Stimulated activated CD8-positive, alpha-beta memory T cell treated with anti-CD3 and anti-CD28 coated beads, Interleukin-4, amount 100 ng/mL, for 24 hours (primary cell): ENCODE results near the gene HSPB1.
"Not testable (repeated sequence)": the region's sequence is repeated elsewhere in the genome, so short reads cannot be mapped to it uniquely, and the experiment has no call there.

Experiments
- DNase-seq: peaks from one replicate; pipeline ENCODE4 v3.0.0-alpha.2; 2020; ENCODE audit warnings: low read depth

The HSPB1 gene

DNA sequence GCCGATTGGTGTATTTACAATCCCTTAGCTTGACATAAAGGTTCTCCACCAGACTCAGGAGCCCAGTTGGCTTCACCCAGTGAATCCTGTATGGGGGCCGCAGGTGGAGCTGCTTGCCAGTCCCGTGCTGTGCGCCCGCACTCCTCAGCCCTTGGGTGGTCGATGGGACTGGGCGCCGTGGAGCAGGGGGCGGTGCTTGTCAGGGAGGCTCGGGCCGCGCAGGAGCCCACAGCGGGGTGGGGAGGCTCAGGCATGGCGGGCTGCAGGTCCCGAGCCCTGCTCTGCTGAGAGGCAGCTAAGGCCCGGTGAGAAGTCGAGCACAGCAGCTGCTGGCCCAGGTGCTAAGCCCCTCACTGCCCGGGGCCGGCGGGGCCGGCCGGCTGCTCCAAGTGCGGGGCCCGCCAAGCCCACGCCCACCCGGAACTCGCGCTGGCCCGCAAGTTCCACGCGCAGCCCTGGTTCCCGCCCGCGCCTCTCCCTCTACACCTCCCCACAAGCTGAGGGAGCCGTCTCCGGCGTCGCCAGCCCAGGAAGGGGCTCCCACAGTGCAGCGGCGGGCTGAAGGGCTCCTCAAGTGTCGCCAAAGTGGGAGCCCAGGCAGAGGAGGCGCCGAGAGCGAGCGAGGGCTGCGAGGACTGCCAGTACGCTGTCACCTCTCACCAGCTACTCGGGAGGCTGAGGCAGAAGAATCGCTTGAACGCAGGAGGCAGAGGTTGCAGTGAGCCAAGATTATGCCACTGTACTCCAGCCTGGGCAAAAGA, 7.0 kb downstream of the HSPB1 start:
- DNase-seq = not testable (repeated sequence)

DNA sequence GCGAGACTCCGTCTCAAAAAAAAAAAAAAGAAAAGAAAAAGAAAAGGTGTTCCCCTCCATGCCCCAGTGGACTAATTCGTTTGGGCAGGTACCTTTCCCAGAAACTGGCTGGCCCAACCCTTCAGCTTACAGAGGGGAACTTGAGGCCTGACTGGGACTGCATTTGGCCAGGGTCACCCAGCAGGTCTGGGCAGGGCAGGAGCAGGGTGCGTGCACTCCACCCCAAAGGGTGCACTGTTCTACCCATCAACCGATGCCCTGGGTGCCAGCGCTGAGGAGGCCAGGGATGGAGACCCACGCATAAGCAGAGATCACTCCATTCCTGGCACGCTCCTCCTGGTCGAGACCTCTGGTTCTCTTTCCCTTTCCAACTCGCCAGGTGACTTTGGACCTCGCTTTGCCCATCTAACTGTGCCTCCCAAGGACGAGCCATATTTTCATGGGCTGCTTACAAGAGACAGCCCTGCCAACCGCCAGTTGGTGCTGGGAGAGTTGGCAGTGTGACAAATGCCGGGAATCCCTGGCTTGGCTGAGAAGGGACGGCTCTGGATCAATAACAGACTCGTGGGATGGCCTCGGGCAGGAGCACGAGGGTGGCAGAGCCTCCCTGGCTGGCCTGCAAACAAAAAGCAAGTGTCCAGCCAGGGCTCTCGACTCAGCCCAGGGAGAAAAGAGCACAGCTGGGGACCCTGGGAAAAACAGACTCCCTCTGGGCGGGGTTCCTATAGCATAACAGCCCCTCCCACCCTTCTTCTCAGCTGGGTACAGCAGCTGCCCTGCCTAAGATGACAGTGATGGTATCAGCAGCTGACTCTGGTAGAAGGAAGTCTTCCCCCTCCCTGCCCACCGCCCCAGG, 7.9 kb downstream of the HSPB1 start:
- DNase-seq = no peak

DNA sequence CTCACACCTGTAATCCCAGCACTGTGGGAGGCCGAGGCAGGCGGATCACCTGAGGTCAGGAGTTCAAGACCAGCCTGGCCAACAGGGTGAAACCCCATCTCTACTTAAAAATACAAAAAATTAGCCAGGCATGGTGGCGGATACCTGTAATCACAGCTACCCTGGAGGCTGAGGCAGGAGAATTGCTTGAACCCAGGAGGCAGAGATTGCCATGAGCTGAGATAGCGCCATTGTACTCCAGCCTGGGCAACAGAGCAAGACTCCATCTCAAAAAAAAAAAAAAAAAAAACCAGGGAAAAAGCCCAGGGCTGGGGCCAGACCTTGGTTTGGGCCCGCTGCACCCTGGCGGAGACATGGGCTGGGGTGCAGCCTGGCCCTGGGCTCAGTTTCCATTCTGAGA, 9.4 kb downstream of the HSPB1 start:
- DNase-seq = not testable (repeated sequence)

DNA sequence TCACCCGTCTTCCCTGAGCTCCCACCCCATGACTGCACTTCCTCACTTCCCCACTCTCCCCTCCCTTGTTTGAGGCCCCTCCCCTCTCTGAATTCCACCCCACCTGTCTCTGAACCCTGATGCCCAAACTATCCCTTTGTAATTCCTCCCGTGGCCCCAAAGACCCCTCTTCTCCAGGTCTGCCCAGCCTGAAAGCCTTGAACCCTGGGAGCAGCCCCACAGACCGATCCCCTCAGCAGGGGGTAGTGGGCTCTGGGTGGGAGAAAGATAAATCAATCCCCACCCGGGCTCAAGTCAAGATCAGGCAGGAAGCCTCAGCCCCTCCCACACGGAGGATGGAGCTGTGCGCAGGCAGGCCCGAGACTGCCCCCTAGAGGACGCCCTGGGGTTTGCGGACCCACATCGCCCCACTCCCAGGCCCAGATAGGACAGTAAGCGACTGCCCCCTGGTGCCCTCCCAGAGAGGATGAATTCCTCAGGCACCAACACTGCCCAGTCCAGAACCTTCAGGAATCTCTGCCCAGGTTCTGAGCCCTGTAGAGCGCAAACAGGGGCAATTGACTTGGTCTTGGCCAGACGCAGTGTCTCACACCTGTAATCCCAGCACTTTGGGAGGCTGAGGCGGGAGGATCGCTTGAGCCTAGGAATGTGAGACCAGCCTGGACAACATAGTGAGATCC, 11.7 kb downstream of the HSPB1 start:
- peak; percentile 94 for DNase-seq

DNA sequence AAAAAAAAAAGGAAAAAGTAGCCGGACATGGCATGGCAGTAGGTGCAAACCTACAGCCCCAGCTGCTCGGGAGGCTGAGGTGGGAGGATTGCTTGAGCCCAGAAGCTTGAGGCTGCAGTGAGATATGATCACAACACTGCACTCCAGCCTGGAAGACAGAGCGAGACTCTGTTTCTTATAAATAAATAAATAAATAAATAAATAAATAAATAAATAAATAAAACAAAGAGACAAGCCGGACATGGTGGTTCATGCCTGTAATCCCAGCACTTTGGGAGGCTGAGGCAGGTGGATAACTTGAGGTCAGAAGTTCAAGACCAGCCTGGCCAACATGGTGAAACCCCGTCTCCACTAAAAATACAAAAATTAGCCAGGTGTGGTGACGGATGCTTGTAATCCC, 12.3 kb downstream of the HSPB1 start:
- not testable (repeated sequence) for DNase-seq

DNA sequence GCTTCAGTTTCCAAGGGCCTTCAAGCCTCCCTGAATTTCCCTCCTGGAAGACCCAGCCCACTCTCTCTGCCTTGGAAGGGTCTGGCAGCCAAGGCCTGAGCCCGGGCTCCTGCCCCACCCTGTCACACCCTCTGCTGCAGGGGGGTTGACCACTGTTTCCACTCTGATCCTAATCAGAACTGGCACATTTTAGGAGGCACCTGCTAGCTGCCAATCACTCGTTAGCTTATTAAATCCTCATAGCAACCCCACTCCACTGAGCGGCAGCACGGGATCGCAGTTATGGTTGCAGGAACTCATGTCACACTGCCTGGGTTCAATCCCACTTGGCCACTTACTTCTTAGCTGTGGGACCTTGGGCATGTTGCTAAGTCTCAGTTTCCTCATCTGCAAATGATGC, 12.9 kb downstream of the HSPB1 start:
- no peak for DNase-seq

DNA sequence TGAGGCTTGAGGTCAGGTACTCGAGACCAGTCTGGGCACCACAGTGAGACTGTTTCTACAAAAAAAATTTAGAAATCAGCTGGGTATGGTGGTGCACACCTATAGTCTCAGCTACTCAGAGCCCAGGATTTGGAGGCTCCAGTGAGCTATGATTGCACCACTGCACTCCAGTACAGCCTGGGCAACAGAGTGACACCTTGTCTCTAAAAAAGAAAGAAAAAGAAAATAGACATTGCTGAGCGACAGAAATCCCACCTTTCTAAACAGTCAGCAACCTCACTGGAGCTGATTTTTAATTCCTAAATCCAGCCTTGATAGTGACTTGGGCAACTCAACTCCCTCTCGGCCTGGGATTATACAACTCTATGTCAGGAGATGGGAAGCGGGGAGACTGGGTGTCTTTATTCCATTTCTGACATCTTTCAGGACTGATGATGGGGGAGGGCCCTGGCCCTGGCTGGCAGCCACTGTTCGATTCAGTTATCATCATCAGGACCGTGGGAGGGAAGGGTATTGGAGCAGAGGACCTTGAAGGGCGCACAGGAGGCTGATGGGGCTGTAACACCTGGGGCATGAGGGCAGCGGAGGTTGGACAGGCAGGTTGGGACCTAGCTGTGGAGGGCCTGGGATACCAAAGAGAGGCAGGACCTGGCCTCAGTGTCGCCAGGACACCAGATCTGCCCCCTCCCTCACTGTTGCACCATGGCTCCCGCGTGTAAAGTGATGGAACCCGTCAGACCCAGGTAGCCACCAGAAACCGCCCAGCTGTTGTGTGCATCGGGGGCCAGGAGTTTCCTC, 14.7 kb downstream of the HSPB1 start:
- DNase-seq = no peak

DNA sequence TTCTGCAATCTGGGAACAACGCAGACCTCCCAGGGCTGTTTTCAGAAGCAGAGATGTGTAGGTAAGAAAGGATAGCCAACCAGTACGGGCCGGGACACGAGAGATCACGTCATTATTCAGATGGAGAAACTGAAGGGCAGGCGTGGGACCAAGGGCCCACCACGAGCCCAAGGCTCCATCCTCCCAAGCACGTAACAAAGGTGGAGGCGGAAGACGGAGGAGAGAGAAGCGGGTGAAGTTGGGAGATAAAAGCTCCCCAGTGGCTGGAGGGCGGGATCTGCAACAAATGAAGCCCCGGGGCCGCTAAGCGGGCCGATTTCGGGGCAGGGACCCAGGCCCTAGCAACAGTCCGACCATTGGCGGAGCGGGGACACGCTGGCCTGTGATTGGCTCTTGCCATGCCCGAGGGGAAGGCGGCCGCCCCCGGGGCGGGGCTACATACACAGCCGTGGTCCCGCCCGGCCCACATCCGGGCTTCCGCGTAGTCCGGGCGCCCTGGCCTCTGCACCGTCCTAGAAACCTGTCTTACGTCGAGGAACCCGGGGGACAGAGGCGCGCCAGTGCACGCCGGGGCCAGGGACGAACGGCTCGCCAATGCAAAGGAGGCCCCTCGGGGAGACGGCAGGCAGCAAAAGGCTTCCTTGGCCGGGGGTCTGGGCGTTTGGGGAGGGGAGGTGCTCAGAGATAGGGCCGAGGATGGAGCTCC, 15.5 kb downstream of the HSPB1 start:
- peak; percentile 94 for DNase-seq

DNA sequence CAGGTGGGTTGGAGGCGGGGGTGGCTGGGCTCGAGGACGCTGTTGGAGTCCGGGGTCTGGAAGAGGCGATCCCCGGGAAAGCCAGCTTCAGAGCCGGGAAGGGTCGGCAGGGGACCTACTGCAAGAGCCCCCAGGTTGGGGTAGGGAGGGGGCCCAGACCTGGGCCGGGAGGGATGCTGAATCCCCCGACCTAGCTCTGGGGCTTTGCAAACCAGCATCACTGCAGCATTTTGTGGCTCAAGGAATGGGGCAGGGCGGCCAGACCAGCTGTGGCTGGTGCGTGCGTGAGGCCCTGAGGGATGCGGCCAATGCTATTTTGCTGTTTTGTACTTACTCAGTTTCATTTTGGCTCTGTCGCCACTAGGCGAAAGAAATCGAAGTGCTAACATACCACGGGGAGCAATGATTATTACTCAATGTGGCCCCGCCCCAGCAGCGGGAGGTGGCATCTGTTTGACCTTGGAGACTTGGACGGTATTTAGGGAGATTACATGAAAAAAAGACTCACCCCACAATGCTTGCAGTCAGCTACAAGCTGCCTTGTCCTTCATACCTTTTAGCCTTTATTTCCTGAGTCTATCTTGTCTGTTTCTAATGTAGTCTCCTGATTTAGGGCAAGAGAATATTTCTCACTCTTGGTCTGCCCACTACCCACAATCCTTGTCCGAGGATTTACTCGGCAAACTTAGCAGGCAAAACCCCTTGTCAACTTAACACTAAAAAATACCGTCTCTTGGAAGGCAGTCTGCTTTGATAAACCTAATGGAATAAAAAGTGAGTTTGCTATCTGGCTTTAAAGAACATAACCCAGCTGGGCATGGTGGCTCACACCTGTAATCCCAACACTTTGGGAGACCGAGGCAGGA, 16.2 kb downstream of the HSPB1 start:
- peak; percentile 50 for DNase-seq

DNA sequence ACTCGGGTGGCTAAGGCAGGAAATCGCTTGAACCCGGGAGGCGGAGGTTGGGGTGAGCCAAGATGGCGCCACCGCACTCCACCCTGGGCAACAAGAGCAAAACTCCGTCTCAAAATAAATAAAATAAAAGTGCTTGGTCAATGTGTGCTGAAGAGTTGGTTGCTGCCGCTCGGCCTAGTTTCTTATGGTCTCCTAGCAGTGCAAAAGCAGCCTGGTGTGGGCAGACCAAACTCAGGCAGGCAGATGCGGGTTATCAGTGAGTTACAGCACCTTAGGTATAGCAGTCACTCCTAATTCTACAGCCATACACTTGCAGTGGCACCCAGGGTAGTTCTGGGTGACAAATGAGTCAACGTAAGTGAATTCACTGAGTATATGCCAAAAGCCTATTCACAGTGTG, 22.6 kb downstream of the HSPB1 start:
- no peak for DNase-seq

DNA sequence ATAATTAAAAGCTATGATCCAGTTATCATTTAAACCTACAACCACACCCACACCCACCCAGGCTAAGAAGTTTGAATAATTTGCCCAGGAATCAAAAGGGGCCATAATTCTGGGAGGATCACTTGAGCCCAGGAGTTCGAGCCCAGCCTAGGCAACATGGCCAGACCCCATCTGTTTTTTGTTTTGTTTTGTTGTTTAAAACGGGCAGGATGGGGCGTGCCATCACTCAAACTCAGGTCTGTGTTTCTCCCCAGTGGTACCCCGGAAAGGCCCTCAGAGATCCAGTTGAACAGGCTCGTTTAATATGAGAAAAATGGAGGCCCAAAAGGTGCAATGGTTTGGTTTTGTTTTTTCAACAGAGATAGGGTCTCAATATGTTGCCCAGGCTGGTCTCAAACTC, 23.3 kb downstream of the HSPB1 start:
- no peak for DNase-seq

DNA sequence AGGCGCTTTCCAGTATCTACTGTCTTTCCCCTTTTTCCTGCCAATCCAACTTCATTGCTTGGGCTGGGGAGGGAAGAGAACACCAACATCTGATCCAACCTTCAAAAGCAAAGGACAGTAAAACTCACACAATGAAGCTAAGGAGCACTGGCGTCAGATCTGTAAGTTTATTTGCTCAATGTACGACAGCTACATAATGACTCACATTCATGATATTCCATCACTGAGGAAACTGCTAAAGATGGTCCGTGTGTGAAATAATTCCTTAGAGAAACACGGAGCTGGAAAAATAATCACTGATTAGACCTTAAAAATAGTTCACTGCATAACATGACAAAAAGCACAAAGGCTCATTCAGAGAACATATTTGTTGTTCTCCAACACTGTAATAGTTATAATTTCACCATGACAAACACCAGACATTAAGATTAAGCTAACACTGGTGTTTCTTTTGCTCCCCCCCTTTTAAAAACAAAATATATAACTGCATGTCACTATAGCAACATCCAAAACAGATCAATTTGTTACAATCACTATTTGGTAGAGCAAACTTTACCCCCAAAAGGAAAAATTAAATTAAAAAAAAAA, 24.3 kb downstream of the HSPB1 start:
- no peak for DNase-seq

DNA sequence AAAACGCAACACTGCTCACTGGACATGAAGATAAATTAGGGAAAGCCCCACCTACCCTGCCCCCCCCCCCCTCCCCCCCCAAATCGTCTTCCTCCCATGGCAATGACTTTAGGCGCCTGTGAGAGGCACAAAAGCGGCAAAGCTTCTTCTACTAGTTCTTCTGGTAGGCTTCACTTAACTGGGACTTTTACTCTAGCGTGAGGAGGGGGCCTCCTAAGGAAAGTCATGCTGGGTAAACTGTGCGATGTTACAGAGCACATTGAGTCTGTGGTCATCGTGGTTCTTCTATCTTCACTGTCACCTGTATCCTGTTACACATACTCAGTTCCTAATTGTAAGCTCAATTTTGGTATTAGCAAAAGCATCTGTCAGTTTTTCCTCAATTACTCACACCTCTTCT, 25.1 kb downstream of the HSPB1 start:
- no peak for DNase-seq

DNA sequence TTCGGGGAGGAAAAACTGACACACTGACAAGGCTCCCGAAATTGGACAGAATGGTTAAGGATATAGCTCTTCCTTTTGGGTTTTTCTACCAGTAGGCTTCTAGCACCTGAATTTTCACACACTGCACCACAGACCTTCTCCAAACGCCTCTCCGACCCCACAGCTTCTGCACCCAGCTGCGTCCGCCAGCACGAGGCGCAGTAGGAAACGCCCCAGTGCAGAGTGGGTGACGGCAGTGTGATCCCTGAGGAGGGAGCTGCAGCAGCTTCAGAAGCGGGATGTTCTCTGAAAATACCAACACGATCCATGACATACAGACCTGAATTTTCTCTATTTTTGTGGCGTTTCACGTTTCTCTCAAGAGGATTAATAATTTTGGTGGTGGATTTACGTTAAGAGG, 25.9 kb downstream of the HSPB1 start:
- no peak for DNase-seq

DNA sequence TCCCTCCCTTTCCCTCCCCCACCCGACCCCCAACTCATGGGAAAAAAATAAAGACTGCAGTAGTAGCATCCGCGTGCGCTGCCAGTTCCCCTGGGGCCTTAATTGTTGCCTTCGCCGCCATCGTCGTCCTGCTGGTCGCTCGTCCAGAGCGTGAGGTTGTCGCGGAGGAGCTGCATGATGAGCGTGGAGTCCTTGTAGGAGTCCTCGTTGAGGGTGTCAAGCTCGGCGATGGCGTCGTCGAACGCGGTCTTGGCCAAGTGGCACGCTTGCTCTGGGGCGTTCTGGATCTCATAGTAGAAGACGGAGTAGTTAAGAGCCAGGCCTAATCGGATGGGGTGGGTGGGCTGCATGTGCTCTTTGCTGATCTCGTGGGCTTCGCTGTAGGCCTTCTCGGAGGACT, 27.0 kb downstream of the HSPB1 start:
- no peak for DNase-seq

DNA sequence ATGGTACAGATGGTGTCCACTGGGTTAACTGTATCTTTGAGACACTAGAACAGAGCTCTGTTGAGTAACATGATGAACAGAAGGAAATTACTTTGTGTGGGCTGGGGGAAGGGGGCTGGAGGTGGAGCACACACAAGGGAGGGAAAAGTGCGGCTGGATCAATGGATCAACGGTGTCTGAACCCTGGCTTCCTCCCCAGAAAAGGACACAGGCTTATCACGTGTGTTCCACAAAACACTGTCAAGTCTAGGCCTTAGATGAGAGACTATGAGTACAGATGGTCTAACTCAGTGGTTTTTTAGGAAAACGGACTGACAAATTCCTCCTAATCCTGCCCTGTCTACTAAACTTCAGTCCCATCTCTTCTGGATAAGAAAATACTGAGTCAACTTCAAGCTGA, 27.8 kb downstream of the HSPB1 start:
- DNase-seq = no peak

DNA sequence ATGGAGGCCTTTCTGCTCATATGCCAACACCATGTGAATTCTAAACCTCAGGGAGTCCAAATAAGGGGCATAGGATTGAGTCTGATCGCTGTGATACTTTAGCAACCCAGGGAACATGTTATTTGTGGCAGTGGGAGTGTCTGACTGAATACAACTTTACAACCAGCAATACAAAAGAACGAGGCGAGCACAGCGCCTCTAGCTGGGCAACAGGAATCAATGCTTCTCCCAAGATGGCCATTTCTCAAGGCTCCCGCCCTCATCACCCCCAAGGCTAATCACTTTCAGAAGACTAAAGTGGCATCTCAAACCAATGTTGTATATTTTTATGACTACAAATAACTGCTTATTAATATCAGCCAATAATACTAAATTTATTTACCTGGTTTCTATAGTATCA, 28.2 kb downstream of the HSPB1 start:
- DNase-seq = no peak

DNA sequence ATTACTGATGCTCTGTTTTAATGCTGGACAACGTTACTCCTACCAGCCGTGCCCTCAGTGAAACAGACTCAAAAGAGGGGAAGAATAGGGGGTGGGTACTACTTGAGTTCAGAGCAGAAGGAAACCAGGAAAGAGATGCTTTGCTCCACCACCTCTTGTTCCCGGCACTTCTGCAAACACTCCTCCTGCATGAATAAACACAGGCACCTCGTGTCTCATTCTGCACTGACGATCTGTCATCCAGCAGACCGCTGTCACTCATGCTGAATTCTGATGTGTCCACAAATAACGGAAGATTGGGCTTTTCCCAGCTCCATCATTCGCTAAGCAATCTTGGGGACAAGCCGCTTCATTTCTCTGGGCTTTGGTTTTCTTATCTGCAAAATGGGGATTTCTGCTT, 29.6 kb downstream of the HSPB1 start:
- no peak for DNase-seq

DNA sequence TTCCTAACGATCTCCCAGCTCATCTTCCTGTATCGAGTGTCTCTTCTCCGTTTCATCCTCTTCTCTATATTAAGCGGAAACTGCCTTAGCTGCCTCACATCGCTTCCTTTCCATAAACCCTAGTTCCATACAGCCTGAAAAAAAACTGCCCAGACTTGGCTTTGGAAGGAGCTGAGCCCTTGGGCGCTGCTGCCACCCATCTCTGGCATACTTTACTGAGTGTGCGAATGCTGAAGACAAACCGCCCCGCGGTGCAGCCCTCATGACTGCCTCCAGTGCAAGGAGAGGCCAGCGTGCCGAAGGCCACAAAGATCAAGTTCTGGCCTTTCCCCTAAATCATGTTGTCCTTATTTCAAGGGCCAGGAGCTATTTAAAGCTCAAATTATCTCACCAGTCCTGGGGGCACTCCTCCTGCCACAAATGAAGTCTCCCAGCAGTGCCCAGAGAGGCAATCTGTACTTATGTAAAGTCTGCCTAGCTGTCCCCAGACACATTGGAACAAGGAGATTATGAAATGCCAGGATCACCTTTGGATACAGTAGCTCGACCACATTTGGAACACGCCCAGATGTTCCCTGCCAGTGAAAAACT, 31.1 kb downstream of the HSPB1 start:
- DNase-seq = no peak
